ENCODE results near the gene MPO.

The MPO gene

GRCh38 chr17:58320163-58320558 lies 39.4 kb upstream of the MPO start:
- no peak for DNase-seq (ENCODE audit: low read depth in 2 of 2)

GRCh38 chr17:58319173-58320162 lies 38.7 kb upstream of the MPO start:
- no peak for DNase-seq (ENCODE audit: low read depth in 2 of 2)

GRCh38 chr17:58318627-58319172 lies 38.0 kb upstream of the MPO start:
- DNase-seq (ENCODE audit: low read depth in 2 of 2): no peak

- DNase-seq (ENCODE audit: low read depth in 2 of 2): no peak
These were observed 37.3 kb upstream of the MPO start for GRCh38 chr17:58318065-58318481.

GRCh38 chr17:58317421-58318064 lies 36.8 kb upstream of the MPO start:
- no peak for DNase-seq (ENCODE audit: low read depth in 2 of 2)

GRCh38 chr17:58316260-58316960 lies 35.7 kb upstream of the MPO start:
- DNase-seq (ENCODE audit: low read depth in 2 of 2): no peak

- no peak for DNase-seq (ENCODE audit: low read depth in 2 of 2)
These were observed 35.0 kb upstream of the MPO start for GRCh38 chr17:58315750-58316149.

GRCh38 chr17:58315281-58315711 lies 34.6 kb upstream of the MPO start:
- DNase-seq (ENCODE audit: low read depth in 2 of 2): no peak

- no peak for DNase-seq (ENCODE audit: low read depth in 2 of 2)
These were observed 33.9 kb upstream of the MPO start for GRCh38 chr17:58314706-58315015.

- no peak for DNase-seq (ENCODE audit: low read depth in 2 of 2)
These were observed 33.3 kb upstream of the MPO start for GRCh38 chr17:58313815-58314705.

- no peak for DNase-seq (ENCODE audit: low read depth in 2 of 2)
These were observed 32.1 kb upstream of the MPO start for GRCh38 chr17:58312829-58313228.

GRCh38 chr17:58312021-58312630 lies 31.4 kb upstream of the MPO start:
- DNase-seq (ENCODE audit: low read depth in 2 of 2): no peak

GRCh38 chr17:58311429-58311894 lies 30.7 kb upstream of the MPO start:
- no peak for DNase-seq (ENCODE audit: low read depth in 2 of 2)

GRCh38 chr17:58310511-58311428 lies 30.0 kb upstream of the MPO start:
- no peak for DNase-seq (ENCODE audit: low read depth in 2 of 2)

- no peak for DNase-seq (ENCODE audit: low read depth in 2 of 2)
These were observed 29.2 kb upstream of the MPO start for GRCh38 chr17:58309918-58310259.

- no peak for DNase-seq (ENCODE audit: low read depth in 2 of 2)
These were observed 28.5 kb upstream of the MPO start for GRCh38 chr17:58308985-58309917.

- no peak for DNase-seq (ENCODE audit: low read depth in 2 of 2)
These were observed 27.6 kb upstream of the MPO start for GRCh38 chr17:58308173-58308984.

Data from stimulated activated CD8-positive, alpha-beta memory T cell treated with anti-CD3 and anti-CD28 coated beads, Interleukin-7, amount 100 ng/mL, for 1 hour (primary cell).